ENCODE data around the gene DPY19L1. TPM values are rescaled to one million over a fixed set of nuclear protein-coding genes. Genes with fewer than 3 reads are reported as not detected.
"Not testable (repeated sequence)": the region's sequence is repeated elsewhere in the genome, so short reads cannot be mapped to it uniquely, and the experiment has no call there.

The DPY19L1 gene
- total RNA-seq, 1 experiment from 2014 or later, result 14.3 TPM

DNA sequence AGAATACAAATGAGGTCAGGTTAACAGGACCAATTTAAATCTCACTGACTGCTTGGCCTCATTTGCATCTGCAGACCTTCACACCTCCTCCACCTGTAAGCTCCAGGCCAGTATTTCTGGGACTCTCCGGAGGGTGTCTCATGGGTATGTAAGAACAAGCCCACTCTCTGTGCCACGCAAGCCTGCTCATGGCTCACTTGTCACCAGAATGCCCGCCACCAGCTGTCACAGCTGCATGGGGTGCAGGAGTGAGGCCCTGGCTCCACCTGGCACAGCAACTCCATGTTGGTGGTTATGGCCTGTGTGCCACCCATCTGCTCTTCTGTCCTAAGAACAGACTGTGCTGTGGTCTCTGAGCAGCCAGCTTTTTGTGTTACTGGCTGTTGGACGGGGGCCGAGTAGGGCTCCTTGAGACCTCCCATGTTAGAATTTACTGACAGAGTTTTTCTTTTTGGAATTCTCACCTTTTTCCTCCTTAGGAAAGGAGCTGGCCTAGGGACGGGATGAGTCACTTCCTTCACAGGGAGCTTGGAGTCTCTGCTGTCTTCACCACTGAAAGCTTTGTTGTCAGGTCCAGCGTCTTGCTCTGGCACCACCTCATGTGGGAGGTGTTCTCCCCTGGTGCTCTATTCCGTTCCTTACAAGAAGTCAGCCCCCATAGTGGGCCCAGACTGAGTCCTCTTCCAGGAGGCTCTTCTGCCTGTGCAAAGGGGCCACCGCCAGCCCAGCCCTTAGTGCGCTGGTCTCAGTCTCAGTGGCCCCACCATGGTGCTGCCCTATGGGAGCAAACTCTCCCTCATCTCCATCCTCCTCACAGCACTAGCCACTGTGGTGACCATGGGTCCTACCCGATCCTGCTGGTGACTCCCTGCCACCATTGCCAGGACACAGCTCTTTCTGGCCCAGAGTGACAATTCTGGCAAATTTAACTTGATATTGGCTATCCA lies 20.5 kb upstream of the DPY19L1 start:
- not testable (repeated sequence) for H4K5ac ChIP-seq (ENCODE audit: insufficient read length, low read depth, low read length); H3K4me2 ChIP-seq (ENCODE audit: insufficient read depth, insufficient read length, low read length); H3K27ac Mint-ChIP-seq; H3K9me3 ChIP-seq (ENCODE audit: control insufficient read depth, low read depth, low read length); H3K27ac ChIP-seq (ENCODE audit: insufficient read length, low read depth, low read length); H3T11ph ChIP-seq (ENCODE audit: low read length); H3K79me1 ChIP-seq (ENCODE audit: insufficient read depth, low read depth, low read length, poor library complexity, severe bottlenecking); H2BK5ac ChIP-seq (ENCODE audit: insufficient read length, low read length); H3K18ac ChIP-seq (ENCODE audit: insufficient read length, low read depth, low read length); H3K79me2 ChIP-seq (ENCODE audit: insufficient read depth, low read length); H3K4me1 ChIP-seq (ENCODE audit: insufficient read depth, low read length); H3K36me3 Mint-ChIP-seq (ENCODE audit: insufficient read depth in 1 of 3, low read depth in 3 of 3); H2BK12ac ChIP-seq (ENCODE audit: insufficient read length, low read depth, low read length); H3K14ac ChIP-seq (ENCODE audit: insufficient read depth, low read length); H3K27me3 Mint-ChIP-seq (ENCODE audit: low read depth); H3K23me2 ChIP-seq (ENCODE audit: insufficient read length, low read depth, low read length, poor library complexity, severe bottlenecking); H3K4ac ChIP-seq (ENCODE audit: low read depth, low read length); H2BK20ac ChIP-seq (ENCODE audit: low read depth, low read length, poor library complexity, severe bottlenecking); H3K56ac ChIP-seq (ENCODE audit: insufficient read length, low read depth, low read length); H2BK15ac ChIP-seq (ENCODE audit: low read depth, low read length); DNase-seq; H2AFZ ChIP-seq (ENCODE audit: low read length); H4K20me1 ChIP-seq (ENCODE audit: control insufficient read depth, insufficient read depth, insufficient read length); H3K23ac ChIP-seq (ENCODE audit: insufficient read length, low read depth, low read length); H3K4me3 Mint-ChIP-seq; H2AK5ac ChIP-seq (ENCODE audit: insufficient read length, low read length); H3K27me3 ChIP-seq (ENCODE audit: insufficient read depth, low read length); H4K8ac ChIP-seq (replicated peaks; ENCODE audit: insufficient read length, low read depth, low read length); H3K9me3 Mint-ChIP-seq; H4K91ac ChIP-seq (ENCODE audit: insufficient read length, low read depth, low read length); H2BK120ac ChIP-seq (ENCODE audit: low read depth, low read length, poor library complexity, severe bottlenecking); H3K9ac ChIP-seq (ENCODE audit: extremely low read depth, insufficient read length, low read length)
- H3K4me1 Mint-ChIP-seq, result peaks cover 7 to 12% of the 10 kb centered on the region in 2 experiments; a peak in 3 of 4 replicates
- WGBS (ENCODE audit: extremely low coverage, insufficient read length, low lambda C conversion rate), result no CpG with 5 or more reads among the region's 11 CpGs

All from H9 (cell line).